Cardiac fibroblast (primary cell): Measurements from ENCODE around the gene MED13L.
"Not testable (repeated sequence)": the region's sequence is repeated elsewhere in the genome, so short reads cannot be mapped to it uniquely, and the experiment has no call there.

Experiments used
- DNase-seq, 2 donors: peaks; one replicate each; pipeline versions ENCODE4 v3.0.0 to v3.0.0-alpha.2; 2010; ENCODE audit warnings: low read depth in 2 of 2
- H3K4me3 ChIP-seq, 2 donors: replicated peaks in 1 of 2; 1 replicate in 1 of 2; 2 replicates in 1 of 2; pipeline ENCODE4 v1.5.1; 2011; ENCODE audit warnings: low read depth in 2 of 2, low read length in 2 of 2, mild to moderate bottlenecking in 2 of 2, moderate library complexity in 1 of 2
- TF ChIP-seq, protein P1 (sequence below): IDR thresholded peaks from one replicate; pipeline ENCODE4 v1.5.1; 2011; ENCODE audit warnings: low read depth, mild to moderate bottlenecking, low read length, inconsistent platforms

MED13L gene

DNA sequence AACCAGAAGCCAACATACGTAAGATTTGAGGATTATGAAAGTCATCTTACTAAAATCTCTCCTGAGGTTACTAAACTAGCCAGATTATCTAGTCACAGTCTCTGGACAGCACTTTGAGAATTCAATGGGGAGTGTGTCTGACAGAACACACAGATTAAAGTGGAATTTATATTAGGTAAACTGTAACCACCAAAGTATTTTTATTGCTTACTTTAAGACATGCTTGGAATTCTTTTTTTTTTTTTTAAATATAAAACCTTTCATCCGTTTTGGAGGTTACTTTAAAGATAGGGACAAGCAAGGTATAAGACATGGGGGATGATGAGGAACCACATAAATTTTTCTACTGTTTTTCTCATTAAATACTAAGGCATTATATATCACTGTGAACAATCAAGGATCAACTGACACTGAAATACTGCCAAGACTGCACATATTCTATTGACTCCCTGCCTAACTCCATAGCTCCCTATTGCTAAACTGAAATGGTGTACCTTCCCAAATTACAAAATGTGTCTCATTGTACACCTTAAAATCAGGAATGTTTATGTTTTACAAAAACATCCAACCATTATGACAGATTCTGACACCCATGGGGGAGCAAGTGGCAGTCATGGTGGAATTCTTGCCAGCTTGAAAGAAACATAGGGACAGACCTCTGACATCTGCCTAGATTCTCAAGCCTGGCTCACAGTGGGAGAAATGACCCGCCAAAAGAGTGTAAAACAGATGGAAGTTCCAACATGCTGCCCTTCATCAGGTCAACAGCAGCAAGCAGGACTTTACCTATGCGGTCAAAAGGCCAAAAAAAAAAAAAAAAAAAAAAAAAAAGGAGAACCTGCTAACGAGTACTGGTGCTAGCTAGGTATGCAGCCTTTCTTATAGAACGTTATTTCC, 239.3 kb downstream of the MED13L start:
- TF ChIP-seq, protein P1, sequence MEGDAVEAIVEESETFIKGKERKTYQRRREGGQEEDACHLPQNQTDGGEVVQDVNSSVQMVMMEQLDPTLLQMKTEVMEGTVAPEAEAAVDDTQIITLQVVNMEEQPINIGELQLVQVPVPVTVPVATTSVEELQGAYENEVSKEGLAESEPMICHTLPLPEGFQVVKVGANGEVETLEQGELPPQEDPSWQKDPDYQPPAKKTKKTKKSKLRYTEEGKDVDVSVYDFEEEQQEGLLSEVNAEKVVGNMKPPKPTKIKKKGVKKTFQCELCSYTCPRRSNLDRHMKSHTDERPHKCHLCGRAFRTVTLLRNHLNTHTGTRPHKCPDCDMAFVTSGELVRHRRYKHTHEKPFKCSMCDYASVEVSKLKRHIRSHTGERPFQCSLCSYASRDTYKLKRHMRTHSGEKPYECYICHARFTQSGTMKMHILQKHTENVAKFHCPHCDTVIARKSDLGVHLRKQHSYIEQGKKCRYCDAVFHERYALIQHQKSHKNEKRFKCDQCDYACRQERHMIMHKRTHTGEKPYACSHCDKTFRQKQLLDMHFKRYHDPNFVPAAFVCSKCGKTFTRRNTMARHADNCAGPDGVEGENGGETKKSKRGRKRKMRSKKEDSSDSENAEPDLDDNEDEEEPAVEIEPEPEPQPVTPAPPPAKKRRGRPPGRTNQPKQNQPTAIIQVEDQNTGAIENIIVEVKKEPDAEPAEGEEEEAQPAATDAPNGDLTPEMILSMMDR, result no peak
- no peak overlapping the region for H3K4me3 ChIP-seq
- peak in 1 of 2 donors; percentile 58 for DNase-seq

DNA sequence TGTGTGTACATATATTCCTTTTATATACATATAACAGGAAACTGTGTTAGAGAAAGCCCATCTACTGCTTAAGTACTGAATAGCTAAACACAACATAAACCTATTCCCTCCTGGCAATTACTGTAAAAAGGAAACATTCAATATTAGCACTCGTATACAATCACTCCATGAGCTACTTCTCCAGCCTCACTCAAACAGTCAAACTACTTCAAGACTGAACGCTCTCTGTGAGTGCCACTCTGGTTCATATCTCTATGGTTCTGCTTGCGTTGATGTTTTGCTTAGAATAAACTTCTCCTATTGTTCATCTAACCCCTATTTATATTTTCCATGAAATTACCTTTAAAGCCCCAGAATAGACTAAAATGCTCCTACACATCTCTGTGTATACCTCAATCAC, 243.7 kb downstream of the MED13L start:
- H3K4me3 ChIP-seq, result no peak overlapping the region
- DNase-seq, result no peak
- TF ChIP-seq, protein P1, result no peak

GRCh38 chr12:116031624-116032023, 245.9 kb downstream of the MED13L start:
- H3K4me3 ChIP-seq, DNase-seq: not testable (repeated sequence)

- TF ChIP-seq, protein P1, result no peak
- H3K4me3 ChIP-seq, result no peak overlapping the region
- DNase-seq, result no peak
Measured at GRCh38 chr12:116028619-116029018, 248.9 kb downstream of the MED13L start.

DNA sequence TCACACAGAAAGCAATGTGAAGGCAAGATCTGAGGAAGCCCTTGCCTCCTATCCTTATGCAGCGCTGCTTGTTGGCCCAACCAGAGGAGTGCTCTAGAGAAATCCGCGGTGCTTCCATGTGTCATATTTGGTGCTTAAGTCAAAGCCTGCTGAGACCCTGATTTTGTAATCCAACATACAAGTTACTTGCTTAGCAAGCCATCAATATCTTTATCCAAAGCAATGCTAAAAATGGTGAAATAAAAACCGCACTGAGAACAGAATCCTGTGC, 250.0 kb downstream of the MED13L start:
- TF ChIP-seq, protein P1, result no peak

GRCh38 chr12:116026768-116027550, 250.5 kb downstream of the MED13L start:
- TF ChIP-seq, protein P1, result no peak
- H3K4me3 ChIP-seq, result no peak overlapping the region
- DNase-seq, result no peak

More for the DNA sequence above, 250.0 kb downstream of the MED13L start:
- DNase-seq, result no peak
- no peak overlapping the region for H3K4me3 ChIP-seq

- TF ChIP-seq, protein P1, result no peak
- H3K4me3 ChIP-seq, result no peak overlapping the region
- DNase-seq, result no peak
Measured at GRCh38 chr12:116026346-116026745, 251.1 kb downstream of the MED13L start.
